Liver (tissue), 3 donors: Measurements from ENCODE around the gene NIP7.

Experiments
- ATF3 ChIP-seq: IDR thresholded peaks from 2 replicates; pipeline ENCODE4 v1.6.1; 2016; ENCODE audit warnings: antibody characterized with exemption
- GABPA ChIP-seq, 2 donors: IDR thresholded peaks in 1 of 2; conservative IDR thresholded peaks in 1 of 2; 2 replicates each; pipeline ENCODE4 v1.6.1; 2016; ENCODE audit warnings: antibody characterized with exemption in 2 of 2, mild to moderate bottlenecking in 1 of 2, moderate library complexity in 1 of 2
- REST ChIP-seq: IDR thresholded peaks from 2 replicates; pipeline ENCODE4 v1.6.1; 2016; ENCODE audit warnings: antibody characterized with exemption, mild to moderate bottlenecking
- TAF1 ChIP-seq: conservative IDR thresholded peaks from 2 replicates; pipeline ENCODE4 v1.6.1; 2016; ENCODE audit warnings: antibody characterized with exemption, mild to moderate bottlenecking
- TF ChIP-seq, protein P1 (sequence below): fragments of 150-350 bp; IDR thresholded peaks from 2 replicates; pipeline ENCODE4 v1.5.1; 2017; ENCODE audit warnings: improper control_type of control experiment, low read depth, low read length; ENCODE audit not compliant: missing input control
- TF ChIP-seq, protein P2 (sequence below): IDR thresholded peaks from 2 replicates; pipeline ENCODE4 v1.6.1; 2016; ENCODE audit warnings: antibody characterized with exemption
- donor health status: healthy.
- donor health status: healthy.

- TF ChIP-seq TAF1 (no peak), ATF3 (no peak), REST (no peak), GABPA (IDR thresholded peaks at IDR 0.05 in 1 of 2, conservative IDR thresholded peaks at IDR 0.05 in 1 of 2) (no peak)
- TF ChIP-seq, protein P1, sequence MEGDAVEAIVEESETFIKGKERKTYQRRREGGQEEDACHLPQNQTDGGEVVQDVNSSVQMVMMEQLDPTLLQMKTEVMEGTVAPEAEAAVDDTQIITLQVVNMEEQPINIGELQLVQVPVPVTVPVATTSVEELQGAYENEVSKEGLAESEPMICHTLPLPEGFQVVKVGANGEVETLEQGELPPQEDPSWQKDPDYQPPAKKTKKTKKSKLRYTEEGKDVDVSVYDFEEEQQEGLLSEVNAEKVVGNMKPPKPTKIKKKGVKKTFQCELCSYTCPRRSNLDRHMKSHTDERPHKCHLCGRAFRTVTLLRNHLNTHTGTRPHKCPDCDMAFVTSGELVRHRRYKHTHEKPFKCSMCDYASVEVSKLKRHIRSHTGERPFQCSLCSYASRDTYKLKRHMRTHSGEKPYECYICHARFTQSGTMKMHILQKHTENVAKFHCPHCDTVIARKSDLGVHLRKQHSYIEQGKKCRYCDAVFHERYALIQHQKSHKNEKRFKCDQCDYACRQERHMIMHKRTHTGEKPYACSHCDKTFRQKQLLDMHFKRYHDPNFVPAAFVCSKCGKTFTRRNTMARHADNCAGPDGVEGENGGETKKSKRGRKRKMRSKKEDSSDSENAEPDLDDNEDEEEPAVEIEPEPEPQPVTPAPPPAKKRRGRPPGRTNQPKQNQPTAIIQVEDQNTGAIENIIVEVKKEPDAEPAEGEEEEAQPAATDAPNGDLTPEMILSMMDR = no peak
- TF ChIP-seq, protein P2, sequence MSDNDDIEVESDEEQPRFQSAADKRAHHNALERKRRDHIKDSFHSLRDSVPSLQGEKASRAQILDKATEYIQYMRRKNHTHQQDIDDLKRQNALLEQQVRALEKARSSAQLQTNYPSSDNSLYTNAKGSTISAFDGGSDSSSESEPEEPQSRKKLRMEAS = no peak
Observed at GRCh38 chr16:69371564-69371963, 32.0 kb downstream of the NIP7 start.
